ENCODE data around the gene MTTP.

The MTTP gene

GRCh38 chr4:99644453-99644852, 69.8 kb downstream of the MTTP start:
- Mint-ChIP-seq H3K9me3 (ENCODE audit: low read depth) (no peaks in the 10 kb centered on the region), H3K36me3 (no peaks in the 10 kb centered on the region), H3K27ac (no peak overlapping the region), H3K27me3 (peaks cover 6% of the 10 kb centered on the region), H3K4me3 (no peak overlapping the region), H3K4me1 (ENCODE audit: low read depth) (no peaks in the 10 kb centered on the region)

- H3K9me3 Mint-ChIP-seq (ENCODE audit: low read depth): no peaks in the 10 kb centered on the region
- no peaks in the 10 kb centered on the region for H3K36me3 Mint-ChIP-seq
- H3K27me3 Mint-ChIP-seq: peaks cover 6% of the 10 kb centered on the region
- H3K4me1 Mint-ChIP-seq (ENCODE audit: low read depth): no peaks in the 10 kb centered on the region
- H3K27ac Mint-ChIP-seq: no peak overlapping the region
- H3K4me3 Mint-ChIP-seq: no peak overlapping the region
Observed at GRCh38 chr4:99645036-99645435, 70.4 kb downstream of the MTTP start.

- Mint-ChIP-seq H3K36me3 (no peaks in the 10 kb centered on the region), H3K4me3 (no peak overlapping the region), H3K27me3 (peaks cover 3% of the 10 kb centered on the region), H3K4me1 (ENCODE audit: low read depth) (no peaks in the 10 kb centered on the region), H3K9me3 (ENCODE audit: low read depth) (no peaks in the 10 kb centered on the region), H3K27ac (no peak overlapping the region)
Observed at GRCh38 chr4:99645638-99646037, 71.0 kb downstream of the MTTP start.

DNA sequence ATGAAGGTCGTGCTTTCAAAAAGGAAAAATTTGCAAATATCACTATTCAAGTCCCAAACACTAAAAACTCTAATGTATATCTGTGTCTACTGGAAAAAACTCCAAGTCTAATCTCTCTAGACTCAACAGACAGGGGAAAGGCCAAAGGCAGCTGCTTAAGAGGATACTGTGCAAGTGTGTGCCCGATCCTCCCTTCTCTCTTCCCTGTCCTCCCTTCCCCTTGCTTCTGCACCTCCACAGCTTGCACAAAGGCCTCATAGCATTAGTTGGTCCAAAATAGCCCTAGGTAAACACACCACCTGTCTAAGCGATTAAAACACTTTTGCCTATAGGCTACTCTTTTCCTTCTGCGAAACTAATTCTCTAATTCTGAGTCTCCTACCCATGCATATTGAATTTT, 72.4 kb downstream of the MTTP start:
- Mint-ChIP-seq H3K9me3 (ENCODE audit: low read depth) (no peaks in the 10 kb centered on the region), H3K4me1 (ENCODE audit: low read depth) (no peaks in the 10 kb centered on the region), H3K27ac (no peak overlapping the region), H3K27me3 (peaks cover under 1% of the 10 kb centered on the region), H3K4me3 (no peak overlapping the region), H3K36me3 (no peaks in the 10 kb centered on the region)

- Mint-ChIP-seq H3K9me3 (ENCODE audit: low read depth) (no peaks in the 10 kb centered on the region), H3K4me3 (no peak overlapping the region), H3K27me3 (no peaks in the 10 kb centered on the region), H3K4me1 (ENCODE audit: low read depth) (no peaks in the 10 kb centered on the region), H3K27ac (no peak overlapping the region), H3K36me3 (no peaks in the 10 kb centered on the region)
Observed at GRCh38 chr4:99648321-99648720, 73.7 kb downstream of the MTTP start.

DNA sequence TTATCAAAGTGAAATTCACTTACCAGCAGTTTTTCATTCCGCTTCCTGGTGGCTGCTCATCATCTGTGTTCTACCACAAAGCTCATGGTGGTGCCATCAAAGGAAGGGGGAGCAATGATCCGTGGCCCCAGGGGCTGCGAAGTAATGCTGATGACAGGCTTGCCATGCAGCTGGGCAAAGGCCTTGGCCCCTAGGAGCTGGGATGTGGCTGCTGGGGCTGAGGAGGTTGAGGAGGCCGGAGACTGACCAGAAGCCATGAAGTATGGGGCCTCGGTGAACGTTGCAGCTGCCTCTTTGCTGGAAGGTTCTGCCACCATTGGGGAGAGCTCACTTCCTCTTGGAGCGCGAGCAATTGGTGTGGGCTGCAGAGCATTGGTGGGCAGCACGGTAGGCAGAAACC, 74.6 kb downstream of the MTTP start:
- Mint-ChIP-seq H3K27ac (no peak overlapping the region), H3K4me1 (ENCODE audit: low read depth) (no peaks in the 10 kb centered on the region), H3K9me3 (ENCODE audit: low read depth) (no peaks in the 10 kb centered on the region), H3K27me3 (no peaks in the 10 kb centered on the region), H3K36me3 (no peaks in the 10 kb centered on the region), H3K4me3 (no peak overlapping the region)

- Mint-ChIP-seq H3K36me3 (no peaks in the 10 kb centered on the region), H3K4me3 (no peak overlapping the region), H3K27ac (no peak overlapping the region), H3K9me3 (ENCODE audit: low read depth) (no peaks in the 10 kb centered on the region), H3K27me3 (no peaks in the 10 kb centered on the region), H3K4me1 (ENCODE audit: low read depth) (no peaks in the 10 kb centered on the region)
Observed at GRCh38 chr4:99649778-99650177, 75.2 kb downstream of the MTTP start.

- H3K9me3 Mint-ChIP-seq (ENCODE audit: low read depth): no peaks in the 10 kb centered on the region
Observed at GRCh38 chr4:99651016-99651769, 76.6 kb downstream of the MTTP start.

DNA sequence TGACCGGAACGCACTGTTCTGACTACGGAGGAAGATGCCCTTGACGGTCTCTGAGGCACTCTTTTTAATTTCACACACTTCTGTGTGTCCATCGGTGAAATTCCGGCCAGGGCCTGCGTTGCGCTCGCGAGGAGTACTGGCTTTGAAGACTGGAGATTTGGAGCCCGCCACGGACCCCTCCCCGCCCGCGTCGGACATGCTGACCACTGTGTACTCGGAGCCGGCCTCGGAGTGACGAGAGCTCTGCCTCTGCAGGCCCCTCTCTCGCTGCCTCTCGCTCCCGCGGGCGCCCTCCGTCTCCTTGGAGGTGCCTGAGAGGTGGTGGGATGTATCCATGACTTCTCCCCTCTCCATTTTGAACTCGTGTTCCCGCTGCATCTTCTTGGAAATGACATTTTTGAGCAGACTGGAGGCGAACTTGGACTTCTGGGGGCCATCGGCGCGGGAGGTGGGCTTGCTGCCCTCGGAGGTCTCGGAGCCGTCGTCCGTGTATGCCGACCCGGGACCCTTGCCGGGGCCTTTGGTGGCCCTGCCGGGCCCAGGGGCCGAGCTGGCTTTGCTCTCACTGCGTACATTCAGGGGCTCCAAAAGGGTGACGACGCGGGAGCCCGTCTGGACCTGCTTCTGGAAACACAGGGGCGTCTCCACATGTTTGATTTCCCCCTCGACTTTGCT, 77.3 kb downstream of the MTTP start:
- H3K27me3 Mint-ChIP-seq: peaks cover 1% of the 10 kb centered on the region
- H3K36me3 Mint-ChIP-seq: no peaks in the 10 kb centered on the region
- no peak overlapping the region for H3K27ac Mint-ChIP-seq
- H3K9me3 Mint-ChIP-seq (ENCODE audit: low read depth): no peaks in the 10 kb centered on the region
- no peaks in the 10 kb centered on the region for H3K4me1 Mint-ChIP-seq (ENCODE audit: low read depth)
- H3K4me3 Mint-ChIP-seq: no peak overlapping the region

More at GRCh38 chr4:99651016-99651769, 76.6 kb downstream of the MTTP start:
- Mint-ChIP-seq H3K4me3 (no peak overlapping the region), H3K27me3 (peaks cover 1% of the 10 kb centered on the region), H3K36me3 (no peaks in the 10 kb centered on the region), H3K27ac (no peak overlapping the region), H3K4me1 (ENCODE audit: low read depth) (no peaks in the 10 kb centered on the region)

- peaks cover 1% of the 10 kb centered on the region for H3K27me3 Mint-ChIP-seq
- no peaks in the 10 kb centered on the region for H3K36me3 Mint-ChIP-seq
- no peak overlapping the region for H3K27ac Mint-ChIP-seq
- H3K9me3 Mint-ChIP-seq (ENCODE audit: low read depth): no peaks in the 10 kb centered on the region
- no peaks in the 10 kb centered on the region for H3K4me1 Mint-ChIP-seq (ENCODE audit: low read depth)
- H3K4me3 Mint-ChIP-seq: no peak overlapping the region
Observed at GRCh38 chr4:99652596-99653436, 78.2 kb downstream of the MTTP start.

- H3K27me3 Mint-ChIP-seq: peaks cover 1% of the 10 kb centered on the region
- H3K9me3 Mint-ChIP-seq (ENCODE audit: low read depth): no peaks in the 10 kb centered on the region
- no peaks in the 10 kb centered on the region for H3K36me3 Mint-ChIP-seq
- no peak overlapping the region for H3K4me3 Mint-ChIP-seq
- H3K27ac Mint-ChIP-seq: no peak overlapping the region
- no peaks in the 10 kb centered on the region for H3K4me1 Mint-ChIP-seq (ENCODE audit: low read depth)
Observed at GRCh38 chr4:99653916-99654315, 79.3 kb downstream of the MTTP start.

- no peaks in the 10 kb centered on the region for H3K4me1 Mint-ChIP-seq (ENCODE audit: low read depth)
- H3K36me3 Mint-ChIP-seq: no peaks in the 10 kb centered on the region
- H3K9me3 Mint-ChIP-seq (ENCODE audit: low read depth): no peaks in the 10 kb centered on the region
- H3K27me3 Mint-ChIP-seq: peaks cover 3% of the 10 kb centered on the region
- no peak overlapping the region for H3K27ac Mint-ChIP-seq
- no peak overlapping the region for H3K4me3 Mint-ChIP-seq
Observed at GRCh38 chr4:99654361-99654761, 79.7 kb downstream of the MTTP start.

- no peaks in the 10 kb centered on the region for H3K36me3 Mint-ChIP-seq
- H3K27ac Mint-ChIP-seq: no peak overlapping the region
- peaks cover 7% of the 10 kb centered on the region for H3K27me3 Mint-ChIP-seq
- H3K9me3 Mint-ChIP-seq (ENCODE audit: low read depth): no peaks in the 10 kb centered on the region
- H3K4me3 Mint-ChIP-seq: no peak overlapping the region
- no peaks in the 10 kb centered on the region for H3K4me1 Mint-ChIP-seq (ENCODE audit: low read depth)
Observed at GRCh38 chr4:99655308-99656081, 80.9 kb downstream of the MTTP start.

- Mint-ChIP-seq H3K4me3 (no peak within 1 kb of the TSS), H3K9me3 (ENCODE audit: low read depth) (no peaks in the 10 kb centered on the region), H3K4me1 (ENCODE audit: low read depth) (no peaks in the 10 kb centered on the region), H3K27ac (no peak within 1 kb of the TSS), H3K36me3 (no peaks in the 10 kb centered on the region), H3K27me3 (peaks cover 9% of the 10 kb centered on the region)
Observed at GRCh38 chr4:99657798-99658197, 83.2 kb downstream of the MTTP start, which contains the start of gene C4orf54. Gene C4orf54, minus strand, starts transcription at chr4:99657828. Its CDS starts 3,180 bp downstream, at chr4:99654648.
